HepG2 (cell line): Measurements from ENCODE around the gene PLCG1. TPM values are rescaled to one million over a fixed set of nuclear protein-coding genes. Genes with fewer than 3 reads are reported as not detected.

ENCODE experiments used
- ATAC-seq: fragments of 200-7000 bp; cut with Tn5 transposase; 3 replicates; pipeline ENCODE4 v1.9.1; 2020; ENCODE audit warnings: mild to moderate bottlenecking, moderate library complexity
- BruUV-seq: library from RNA; stranded (reverse); fragments of 400-500 nt; replicated peaks from 2 replicates; lab custom pipeline; 2021; lab: Mats Ljungman, UMichigan
- CTCF ChIA-PET: fragments of 300-600 bp; formaldehyde crosslinking; extraction: SDS; loops from one replicate; lab custom pipeline; 2021; ENCODE audit warnings: low total read pairs, inconsistent platforms, low intra/inter-chr PET ratio; lab: Yijun Ruan, JAX
- POLR2A ChIA-PET: fragments of 350-600 bp; sonication (Branson Sonifier 250); formaldehyde crosslinking; loops from one replicate; lab custom pipeline; 2020; ENCODE audit warnings: antibody characterized with exemption, inconsistent platforms; lab: Yijun Ruan, JAX
- DNase-seq: peaks from one replicate; pipeline ENCODE4 v3.0.0-alpha.2; 2015; ENCODE audit warnings: low spot score
- FAIRE-seq: peaks from 3 replicates; lab custom pipeline; 2011; peaks lifted over from hg19 to GRCh38; lab: Jason Lieb, UNC
- H2AFZ ChIP-seq: one replicate; pipeline ENCODE4 v1.6.1; 2011; ENCODE audit warnings: low read length, inconsistent platforms
- H3K27ac ChIP-seq: fragments of 300-600 bp; 3 replicates; pipeline ENCODE4 v1.8.0; 2011; ENCODE audit warnings: mixed run types, mild to moderate bottlenecking, mixed read lengths, low read length, inconsistent platforms; ENCODE audit not compliant: insufficient read depth; ENCODE audit errors: extremely low read length
- H3K27me3 ChIP-seq, 2 experiments: fragments of 200-600 bp in 1 of 2; 2 replicates in 1 of 2; 3 replicates in 1 of 2; pipeline versions ENCODE4 v1.6.0 to v1.8.0; 2011; ENCODE audit warnings: low read length in 2 of 2, mild to moderate bottlenecking in 2 of 2, moderate library complexity in 2 of 2, inconsistent platforms in 1 of 2; ENCODE audit not compliant: insufficient read depth in 2 of 2, control insufficient read depth in 1 of 2
- H3K36me3 ChIP-seq, 2 experiments: fragments of 200-600 bp in 1 of 2; replicated peaks in 1 of 2; 2 replicates in 1 of 2; 3 replicates in 1 of 2; pipeline versions ENCODE4 v1.5.1 to v1.8.0; 2011; ENCODE audit warnings: low read length in 2 of 2, inconsistent platforms in 1 of 2; ENCODE audit not compliant: insufficient read depth in 2 of 2, control insufficient read depth in 1 of 2
- H3K4me1 ChIP-seq: 2 replicates; pipeline ENCODE4 v1.5.1; 2012; ENCODE audit warnings: low read length, inconsistent platforms; ENCODE audit not compliant: insufficient read depth
- H3K4me2 ChIP-seq: 2 replicates; pipeline ENCODE4 v1.6.0; 2011; ENCODE audit warnings: low read depth, low read length, inconsistent platforms
- H3K4me3 ChIP-seq, 3 experiments: fragments of 200-600 bp in 1 of 3; sonication (generic), shearing (Covaris generic) in 1 of 3; replicated peaks in 1 of 3; 2 replicates each; pipeline ENCODE4 v1.5.1; 2011 to 2016; ENCODE audit warnings: low read length in 3 of 3, inconsistent platforms in 2 of 3, low read depth in 2 of 3, mild to moderate bottlenecking in 2 of 3, control low read depth in 1 of 3, mixed read lengths in 1 of 3; ENCODE audit not compliant: insufficient read depth in 1 of 3
- H3K79me2 ChIP-seq: one replicate; pipeline ENCODE4 v1.6.1; 2011; ENCODE audit warnings: low read length, inconsistent platforms; ENCODE audit not compliant: insufficient read depth
- H3K9ac ChIP-seq: 2 replicates; pipeline ENCODE4 v1.6.0; 2011; ENCODE audit warnings: mild to moderate bottlenecking, low read depth, low read length, inconsistent platforms; ENCODE audit not compliant: insufficient read depth
- H3K9me3 ChIP-seq: 2 replicates; pipeline ENCODE4 v1.5.1; 2012; ENCODE audit warnings: mild to moderate bottlenecking, low read length
- H4K20me1 ChIP-seq: 2 replicates; pipeline ENCODE4 v1.6.0; 2011; ENCODE audit warnings: inconsistent platforms, mild to moderate bottlenecking, low read length, moderate library complexity; ENCODE audit not compliant: insufficient read depth
- FOXO1 ChIP-seq: sonication (generic); formaldehyde crosslinking; IDR thresholded peaks from 2 replicates; pipeline ENCODE4 v1.4.0; 2020; ENCODE audit warnings: missing genetic modification reagents
- HDAC2 ChIP-seq: sonication (generic); formaldehyde crosslinking; IDR thresholded peaks from 2 replicates; pipeline ENCODE4 v1.4.0; 2020; ENCODE audit warnings: missing genetic modification reagents
- HOXD1 ChIP-seq: sonication (generic); formaldehyde crosslinking; IDR thresholded peaks from 2 replicates; pipeline ENCODE4 v1.5.0; 2020; ENCODE audit warnings: missing genetic modification reagents
- KDM5B ChIP-seq: sonication (generic); formaldehyde crosslinking; IDR thresholded peaks from 2 replicates; pipeline ENCODE4 v1.4.0; 2020; ENCODE audit warnings: missing genetic modification reagents, mild to moderate bottlenecking, borderline replicate concordance
- KMT2A ChIP-seq: sonication (generic); formaldehyde crosslinking; IDR thresholded peaks from 2 replicates; pipeline ENCODE4 v1.4.0; 2020; ENCODE audit warnings: missing genetic modification reagents
- SMARCC2 ChIP-seq: fragments of 450-650 bp; IDR thresholded peaks from 2 replicates; pipeline ENCODE4 v1.6.1; 2017; ENCODE audit warnings: antibody characterized with exemption, mild to moderate bottlenecking
- ZFP36L2 ChIP-seq: sonication (generic); formaldehyde crosslinking; IDR thresholded peaks from 2 replicates; pipeline ENCODE4 v1.4.0; 2020; ENCODE audit warnings: missing genetic modification reagents
- ZIK1 ChIP-seq: sonication (generic); formaldehyde crosslinking; IDR thresholded peaks from 2 replicates; pipeline ENCODE4 v1.5.0; 2020; ENCODE audit warnings: mild to moderate bottlenecking, low read depth, missing genetic modification reagents, borderline replicate concordance
- ZNF556 ChIP-seq: sonication (generic); formaldehyde crosslinking; IDR thresholded peaks from 2 replicates; pipeline ENCODE4 v1.4.0; 2020; ENCODE audit warnings: mild to moderate bottlenecking, missing genetic modification reagents, borderline replicate concordance
- ZNF776 ChIP-seq: sonication (generic); formaldehyde crosslinking; IDR thresholded peaks from 2 replicates; pipeline ENCODE4 v1.4.0; 2020; ENCODE audit warnings: mild to moderate bottlenecking, missing genetic modification reagents
- WGBS: methylation state at CpG from one replicate; pipeline ENCODE4 v1.1.6; 2017; ENCODE audit warnings: low lambda C conversion rate; 5-methylcytosine and 5-hydroxymethylcytosine counted together
- in situ Hi-C: cut with HindIII; loops from 2 replicates; pipeline ENCODE4 v1.10.0; 2017; ENCODE audit warnings: low pct_unique_long_range_greater_than_20kb; ENCODE audit not compliant: extremely low pct_ligation_motif_present
- intact Hi-C: fragments of 100-400 bp; cut with micrococcal nuclease; formaldehyde crosslinking; loops from one replicate; pipeline ENCODE4 v1.10.0; 2022; ENCODE audit not compliant: unreplicated experiment
- polyA plus RNA-seq, 8 experiments: library from polyadenylated mRNA; depleted of rRNA in 3 of 8; stranded (reverse) in 7 of 8; unstranded in 1 of 8; fragments of >200 nt; fragmentation: Illumina TruSeq in 4 of 8; extraction: Trizol in 4 of 8; gene quantifications; 2 replicates each; pipeline versions ENCODE4 v1.2.1 to v1.2.3, GENCODE V29; 2011 to 2016; ENCODE audit warnings: low read depth in 4 of 8, missing spikeins in 1 of 8, mixed read lengths in 1 of 8; ENCODE audit not compliant: insufficient read depth in 1 of 8
- total RNA-seq, 5 experiments: library from RNA; depleted of rRNA; stranded (reverse); fragments of >200 nt; fragmentation: Illumina TruSeq; extraction: Trizol; gene quantifications; 2 replicates each; pipeline ENCODE4 v1.2.3, GENCODE V29; 2016; ENCODE audit warnings: low read depth in 1 of 5
- TF ChIP-seq, protein P1 (sequence below): sonication (generic); formaldehyde crosslinking; IDR thresholded peaks from 2 replicates; pipeline ENCODE4 v1.4.0; 2020; ENCODE audit warnings: missing genetic modification reagents, mild to moderate bottlenecking, borderline replicate concordance
- TF ChIP-seq, protein P2 (sequence below): sonication (generic); formaldehyde crosslinking; IDR thresholded peaks from 2 replicates; pipeline ENCODE4 v1.9.0; 2021; ENCODE audit warnings: missing genetic modification reagents, borderline replicate concordance
- TF ChIP-seq, protein P3 (sequence below): sonication (generic); formaldehyde crosslinking; IDR thresholded peaks from 2 replicates; pipeline ENCODE4 v1.4.0; 2020; ENCODE audit warnings: missing genetic modification reagents

Gene PLCG1
- total and polyA plus RNA-seq, 2 of the 13 experiments (the other 11 are each of a cell fraction or from before 2014, with no cell fraction given): 85.3 to 158 TPM

DNA sequence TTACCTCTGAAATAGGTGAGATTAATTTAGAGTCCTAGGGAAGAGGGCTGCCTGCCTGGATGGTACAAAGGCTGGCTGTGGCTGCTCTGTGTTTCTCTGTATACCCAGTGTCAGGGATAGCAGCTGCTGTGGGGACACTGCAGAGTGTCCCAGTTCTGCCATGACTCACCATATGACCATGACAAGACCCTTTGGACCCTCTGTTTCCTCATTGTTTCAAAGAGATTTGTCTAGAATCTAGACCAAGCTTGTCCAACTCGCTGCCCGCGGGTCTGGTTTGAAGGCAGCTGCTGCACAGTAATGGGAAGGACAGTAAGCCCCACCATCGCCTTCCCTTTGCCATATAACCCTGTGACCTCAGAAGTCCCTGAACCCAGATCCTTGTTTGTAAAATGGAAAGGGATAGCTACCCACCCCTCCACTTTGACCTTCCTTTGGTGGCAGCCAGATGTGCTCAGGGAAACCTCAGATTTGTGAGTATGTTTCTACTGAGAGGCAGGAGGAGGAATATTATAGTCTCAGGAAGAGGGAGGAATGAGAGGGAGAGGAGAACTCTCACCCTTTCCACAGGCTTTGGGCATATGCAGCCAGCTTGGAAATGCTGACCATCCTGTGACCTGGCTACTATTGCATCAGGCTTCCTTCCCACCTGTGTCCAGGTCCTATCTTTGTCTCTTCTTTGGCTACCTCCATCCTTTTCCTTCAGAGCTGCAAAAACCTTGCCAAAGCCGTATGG, 14.0 kb downstream of the PLCG1 start (continued):
- TF ChIP-seq, protein P1, sequence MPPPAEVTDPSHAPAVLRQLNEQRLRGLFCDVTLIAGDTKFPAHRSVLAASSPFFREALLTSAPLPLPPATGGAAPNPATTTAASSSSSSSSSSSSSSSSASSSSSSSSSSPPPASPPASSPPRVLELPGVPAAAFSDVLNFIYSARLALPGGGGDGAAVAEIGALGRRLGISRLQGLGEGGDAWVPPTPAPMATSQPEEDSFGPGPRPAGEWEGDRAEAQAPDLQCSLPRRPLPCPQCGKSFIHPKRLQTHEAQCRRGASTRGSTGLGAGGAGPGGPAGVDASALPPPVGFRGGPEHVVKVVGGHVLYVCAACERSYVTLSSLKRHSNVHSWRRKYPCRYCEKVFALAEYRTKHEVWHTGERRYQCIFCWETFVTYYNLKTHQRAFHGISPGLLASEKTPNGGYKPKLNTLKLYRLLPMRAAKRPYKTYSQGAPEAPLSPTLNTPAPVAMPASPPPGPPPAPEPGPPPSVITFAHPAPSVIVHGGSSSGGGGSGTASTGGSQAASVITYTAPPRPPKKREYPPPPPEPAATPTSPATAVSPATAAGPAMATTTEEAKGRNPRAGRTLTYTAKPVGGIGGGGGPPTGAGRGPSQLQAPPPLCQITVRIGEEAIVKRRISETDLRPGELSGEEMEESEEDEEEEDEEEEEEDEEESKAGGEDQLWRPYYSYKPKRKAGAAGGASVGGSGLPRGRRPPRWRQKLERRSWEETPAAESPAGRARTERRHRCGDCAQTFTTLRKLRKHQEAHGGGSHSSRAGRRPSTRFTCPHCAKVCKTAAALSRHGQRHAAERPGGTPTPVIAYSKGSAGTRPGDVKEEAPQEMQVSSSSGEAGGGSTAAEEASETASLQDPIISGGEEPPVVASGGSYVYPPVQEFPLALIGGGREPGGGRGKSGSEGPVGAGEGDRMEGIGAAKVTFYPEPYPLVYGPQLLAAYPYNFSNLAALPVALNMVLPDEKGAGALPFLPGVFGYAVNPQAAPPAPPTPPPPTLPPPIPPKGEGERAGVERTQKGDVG (CRISPR knock-in tag): peak; percentile 85; the same call in 1 of the 2 replicates
- TF ChIP-seq FOXO1: peak; percentile 32; the same call in 1 of the 2 replicates
- TF ChIP-seq, all 625 proteins: peak for 79

DNA sequence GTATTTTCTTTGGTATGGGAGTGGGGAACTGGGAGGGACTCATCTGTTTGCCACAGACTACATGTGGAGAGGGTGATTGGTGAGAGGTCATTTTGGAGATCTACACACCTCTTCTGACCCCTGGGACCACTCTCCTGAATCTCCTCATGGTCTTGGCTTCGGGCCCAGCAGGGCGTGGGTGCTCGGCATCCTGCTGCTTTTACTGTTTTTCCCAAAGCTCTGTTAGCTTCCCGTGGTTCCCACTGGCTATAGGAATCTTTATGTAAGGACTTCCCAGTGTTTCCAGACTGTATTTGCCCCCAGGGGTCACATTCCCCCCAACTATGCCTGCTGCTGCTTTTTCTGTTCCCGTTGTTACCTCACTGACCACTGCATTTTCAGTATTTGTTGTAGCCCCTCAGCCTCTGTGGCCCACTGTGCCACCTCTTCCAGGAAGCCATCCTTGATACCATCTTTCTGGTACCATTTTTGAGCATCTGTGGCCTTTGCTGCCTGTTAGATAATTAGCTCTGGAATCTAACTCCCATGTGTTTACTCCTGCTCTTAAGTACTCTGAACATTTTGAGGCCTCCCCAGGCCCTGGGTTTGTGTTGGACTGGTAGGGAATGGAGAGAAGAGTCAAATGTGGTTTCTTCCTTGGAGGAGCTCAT, 14.9 kb downstream of the PLCG1 start:
- FAIRE-seq (no peak), DNase-seq (no peak), ATAC-seq (no peak)
- 81% methylated on average over 5 of the region's 5 CpGs for WGBS
- in situ Hi-C loops: no loop called here
- Histone ChIP-seq H3K4me1 (peaks cover 82% of the 10 kb centered on the region), H3K4me3 (no peak overlapping the region), H3K9me3 (no peaks in the 10 kb centered on the region), H3K4me2 (no peak overlapping the region), H2AFZ (no peak overlapping the region), H3K79me2 (peaks cover 98% of the 10 kb centered on the region), H3K9ac (no peak overlapping the region), H4K20me1 (peaks cover 87% of the 10 kb centered on the region), H3K27ac (no peak overlapping the region), H3K27me3 (no peaks in the 10 kb centered on the region), H3K36me3 (peaks cover 4 to 29% of the 10 kb centered on the region in 2 experiments; a peak in 4 of 5 replicates)
- intact Hi-C loops: loop anchor here (2.0 kb wide), 1 partner anchor 13 kb away; no protein-coding TSS in a partner anchor
- POLR2A ChIA-PET: interaction anchor here (1.1 kb wide), 1 partner anchor 247 kb away, joined by 3 read pairs; no protein-coding TSS in a partner anchor
- CTCF ChIA-PET: no interaction called here
- BruUV-seq: no TSS peak
- TF ChIP-seq, protein P2, sequence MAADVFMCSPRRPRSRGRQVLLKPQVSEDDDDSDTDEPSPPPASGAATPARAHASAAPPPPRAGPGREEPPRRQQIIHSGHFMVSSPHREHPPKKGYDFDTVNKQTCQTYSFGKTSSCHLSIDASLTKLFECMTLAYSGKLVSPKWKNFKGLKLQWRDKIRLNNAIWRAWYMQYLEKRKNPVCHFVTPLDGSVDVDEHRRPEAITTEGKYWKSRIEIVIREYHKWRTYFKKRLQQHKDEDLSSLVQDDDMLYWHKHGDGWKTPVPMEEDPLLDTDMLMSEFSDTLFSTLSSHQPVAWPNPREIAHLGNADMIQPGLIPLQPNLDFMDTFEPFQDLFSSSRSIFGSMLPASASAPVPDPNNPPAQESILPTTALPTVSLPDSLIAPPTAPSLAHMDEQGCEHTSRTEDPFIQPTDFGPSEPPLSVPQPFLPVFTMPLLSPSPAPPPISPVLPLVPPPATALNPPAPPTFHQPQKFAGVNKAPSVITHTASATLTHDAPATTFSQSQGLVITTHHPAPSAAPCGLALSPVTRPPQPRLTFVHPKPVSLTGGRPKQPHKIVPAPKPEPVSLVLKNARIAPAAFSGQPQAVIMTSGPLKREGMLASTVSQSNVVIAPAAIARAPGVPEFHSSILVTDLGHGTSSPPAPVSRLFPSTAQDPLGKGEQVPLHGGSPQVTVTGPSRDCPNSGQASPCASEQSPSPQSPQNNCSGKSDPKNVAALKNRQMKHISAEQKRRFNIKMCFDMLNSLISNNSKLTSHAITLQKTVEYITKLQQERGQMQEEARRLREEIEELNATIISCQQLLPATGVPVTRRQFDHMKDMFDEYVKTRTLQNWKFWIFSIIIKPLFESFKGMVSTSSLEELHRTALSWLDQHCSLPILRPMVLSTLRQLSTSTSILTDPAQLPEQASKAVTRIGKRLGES (CRISPR knock-in tag): no peak
- no peak for TF ChIP-seq KMT2A (CRISPR knock-in tag)
- no peak for TF ChIP-seq ZIK1 (CRISPR knock-in tag)
- no peak for TF ChIP-seq ZFP36L2 (CRISPR knock-in tag)
- TF ChIP-seq ZNF776 (CRISPR knock-in tag): 0 out of 2 replicates have a peak, but pooled peaks have one; percentile 25
- TF ChIP-seq HOXD1 (CRISPR knock-in tag): no peak
- no peak for TF ChIP-seq SMARCC2
- TF ChIP-seq ZNF556 (CRISPR knock-in tag): 0 out of 2 replicates have a peak, but pooled peaks have one; percentile 34
- TF ChIP-seq HDAC2 (CRISPR knock-in tag): 0 out of 2 replicates have a peak, but pooled peaks have one; percentile 26
- TF ChIP-seq, protein P3, sequence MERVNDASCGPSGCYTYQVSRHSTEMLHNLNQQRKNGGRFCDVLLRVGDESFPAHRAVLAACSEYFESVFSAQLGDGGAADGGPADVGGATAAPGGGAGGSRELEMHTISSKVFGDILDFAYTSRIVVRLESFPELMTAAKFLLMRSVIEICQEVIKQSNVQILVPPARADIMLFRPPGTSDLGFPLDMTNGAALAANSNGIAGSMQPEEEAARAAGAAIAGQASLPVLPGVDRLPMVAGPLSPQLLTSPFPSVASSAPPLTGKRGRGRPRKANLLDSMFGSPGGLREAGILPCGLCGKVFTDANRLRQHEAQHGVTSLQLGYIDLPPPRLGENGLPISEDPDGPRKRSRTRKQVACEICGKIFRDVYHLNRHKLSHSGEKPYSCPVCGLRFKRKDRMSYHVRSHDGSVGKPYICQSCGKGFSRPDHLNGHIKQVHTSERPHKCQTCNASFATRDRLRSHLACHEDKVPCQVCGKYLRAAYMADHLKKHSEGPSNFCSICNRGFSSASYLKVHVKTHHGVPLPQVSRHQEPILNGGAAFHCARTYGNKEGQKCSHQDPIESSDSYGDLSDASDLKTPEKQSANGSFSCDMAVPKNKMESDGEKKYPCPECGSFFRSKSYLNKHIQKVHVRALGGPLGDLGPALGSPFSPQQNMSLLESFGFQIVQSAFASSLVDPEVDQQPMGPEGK (CRISPR knock-in tag): no peak
- TF ChIP-seq KDM5B: no peak
